ENCODE measurements around the gene MIS12.

Gene MIS12, protein sequence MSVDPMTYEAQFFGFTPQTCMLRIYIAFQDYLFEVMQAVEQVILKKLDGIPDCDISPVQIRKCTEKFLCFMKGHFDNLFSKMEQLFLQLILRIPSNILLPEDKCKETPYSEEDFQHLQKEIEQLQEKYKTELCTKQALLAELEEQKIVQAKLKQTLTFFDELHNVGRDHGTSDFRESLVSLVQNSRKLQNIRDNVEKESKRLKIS

DNA sequence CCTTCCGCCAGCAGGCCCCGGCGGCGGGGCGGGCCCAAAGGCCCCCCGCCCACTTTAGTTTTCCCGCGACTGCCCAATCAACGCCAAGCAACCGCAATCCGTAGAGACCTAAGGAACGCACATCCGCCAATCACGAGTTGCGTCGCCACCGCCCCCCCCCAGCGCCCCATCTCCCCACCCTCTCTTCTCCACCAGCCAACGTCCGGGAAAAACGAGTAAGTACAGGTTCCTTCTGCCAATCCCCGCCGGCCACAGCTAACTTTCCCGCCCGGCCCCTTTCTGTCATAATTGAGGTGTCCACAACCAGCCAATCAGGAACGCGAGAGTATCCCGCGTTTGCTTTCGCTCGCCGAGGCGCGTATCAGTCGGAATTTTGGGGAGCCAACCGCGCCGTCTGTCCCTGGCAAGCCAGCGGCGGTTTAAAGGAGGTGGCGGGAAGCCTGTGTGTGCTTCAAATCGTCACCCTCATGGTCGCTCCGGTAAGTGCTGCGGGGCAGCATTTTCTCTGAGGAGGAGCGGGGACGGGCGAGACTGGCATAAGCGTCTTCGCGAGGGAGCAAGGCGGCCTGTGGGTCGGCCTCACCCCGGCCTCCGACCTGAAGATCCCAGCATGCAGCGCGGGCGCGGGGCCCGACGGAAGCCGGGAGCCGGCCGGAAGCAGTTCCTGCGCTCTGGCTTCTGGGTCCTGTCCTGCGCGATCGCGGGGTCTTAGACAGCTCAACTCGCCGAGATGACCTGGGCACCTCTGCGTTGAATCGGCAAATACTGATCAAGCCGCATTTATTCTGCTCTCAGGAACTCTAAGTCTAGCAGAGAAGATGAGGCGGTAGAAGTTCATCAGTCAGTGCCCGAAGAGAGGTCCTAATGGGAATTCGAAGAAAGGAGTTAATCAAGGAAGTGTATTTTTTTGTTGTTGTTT is at the start of gene MIS12:
MIS12 (plus strand) TSS at position 361 of the 919 bp plus-strand sequence. CDS start 2,297 bp downstream, outside the sequence.
- TF ChIP-seq, protein P1, sequence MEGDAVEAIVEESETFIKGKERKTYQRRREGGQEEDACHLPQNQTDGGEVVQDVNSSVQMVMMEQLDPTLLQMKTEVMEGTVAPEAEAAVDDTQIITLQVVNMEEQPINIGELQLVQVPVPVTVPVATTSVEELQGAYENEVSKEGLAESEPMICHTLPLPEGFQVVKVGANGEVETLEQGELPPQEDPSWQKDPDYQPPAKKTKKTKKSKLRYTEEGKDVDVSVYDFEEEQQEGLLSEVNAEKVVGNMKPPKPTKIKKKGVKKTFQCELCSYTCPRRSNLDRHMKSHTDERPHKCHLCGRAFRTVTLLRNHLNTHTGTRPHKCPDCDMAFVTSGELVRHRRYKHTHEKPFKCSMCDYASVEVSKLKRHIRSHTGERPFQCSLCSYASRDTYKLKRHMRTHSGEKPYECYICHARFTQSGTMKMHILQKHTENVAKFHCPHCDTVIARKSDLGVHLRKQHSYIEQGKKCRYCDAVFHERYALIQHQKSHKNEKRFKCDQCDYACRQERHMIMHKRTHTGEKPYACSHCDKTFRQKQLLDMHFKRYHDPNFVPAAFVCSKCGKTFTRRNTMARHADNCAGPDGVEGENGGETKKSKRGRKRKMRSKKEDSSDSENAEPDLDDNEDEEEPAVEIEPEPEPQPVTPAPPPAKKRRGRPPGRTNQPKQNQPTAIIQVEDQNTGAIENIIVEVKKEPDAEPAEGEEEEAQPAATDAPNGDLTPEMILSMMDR (IDR thresholded peaks at IDR 0.05; ENCODE audit: low read depth, low read length) = no peak
- DNase-seq (ENCODE audit: extremely low read depth, low read depth) = peak; percentile 98

DNA sequence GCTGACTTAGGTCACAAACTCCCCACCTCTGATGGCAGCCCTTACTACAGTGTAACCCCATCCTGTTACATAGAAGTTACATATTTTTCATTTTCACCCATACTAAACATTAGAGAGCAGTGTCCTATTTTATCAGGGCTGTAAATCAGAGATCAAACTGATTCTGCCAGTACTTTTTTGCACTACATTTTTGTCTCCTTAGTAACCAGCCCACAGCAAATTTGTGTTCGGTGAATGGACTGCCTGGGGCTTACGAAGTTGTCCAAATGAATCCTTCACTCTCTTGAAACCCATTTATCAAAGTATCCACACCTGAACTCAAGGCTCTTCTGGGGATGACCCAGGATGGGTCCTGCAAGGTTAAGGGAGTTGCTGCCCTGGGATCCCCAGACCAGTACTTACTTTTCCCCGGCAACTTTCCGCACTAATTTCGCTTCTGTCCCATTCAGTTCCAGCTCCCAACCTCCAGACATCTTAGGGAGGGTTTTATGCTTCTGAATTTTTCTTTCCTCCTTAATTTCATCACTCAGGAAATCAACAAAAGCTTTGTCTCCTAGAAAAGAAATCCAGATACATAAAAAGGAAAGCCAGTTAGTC is 48.5 kb upstream of the MIS12 start:
- DNase-seq (ENCODE audit: extremely low read depth, low read depth) = no peak
- TF ChIP-seq, protein P1 (IDR thresholded peaks at IDR 0.05; ENCODE audit: low read depth, low read length) = no peak

DNA sequence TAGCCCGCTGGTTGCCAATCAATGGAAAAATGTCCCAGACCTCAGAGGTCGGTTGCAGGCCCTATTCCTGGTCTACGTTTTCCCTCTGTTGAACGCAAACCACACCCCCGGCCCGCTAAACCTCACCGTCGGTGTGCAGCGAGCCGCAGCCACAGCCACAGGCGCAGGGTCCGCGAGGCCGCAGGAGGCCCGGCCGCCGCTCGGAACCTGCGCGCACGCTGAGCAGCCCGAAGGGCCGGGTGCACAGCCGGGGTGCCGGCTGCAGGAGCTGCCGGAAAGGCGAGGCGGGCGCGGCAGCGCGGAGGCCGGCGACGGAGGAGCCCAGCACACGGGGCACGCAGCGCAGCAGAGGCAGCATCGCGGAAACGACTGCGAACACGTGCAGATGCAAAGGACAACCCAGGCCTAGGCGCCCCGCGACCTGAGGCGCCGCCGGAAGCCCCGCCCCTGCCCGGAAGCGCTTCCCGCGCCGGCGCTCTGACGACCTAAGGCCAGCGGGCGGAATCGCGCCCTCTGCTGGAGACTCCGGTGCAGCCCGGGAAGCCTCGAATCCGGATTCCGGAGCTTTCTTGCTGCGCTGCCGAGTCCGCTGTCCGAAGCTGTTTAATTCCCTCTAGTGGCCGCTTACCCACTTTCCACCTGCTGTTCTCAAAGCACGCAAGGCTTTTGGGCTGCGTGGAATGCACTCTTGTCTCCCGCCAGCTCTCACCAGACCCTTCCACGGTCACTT is 47.5 kb upstream of the MIS12 start, which contains the start of gene C1QBP:
C1QBP (minus strand) TSS at position 440 of the 730 bp plus-strand sequence; CDS start at position 358, 82 bp downstream.
- peak; percentile 81 for DNase-seq (ENCODE audit: extremely low read depth, low read depth)

DNA sequence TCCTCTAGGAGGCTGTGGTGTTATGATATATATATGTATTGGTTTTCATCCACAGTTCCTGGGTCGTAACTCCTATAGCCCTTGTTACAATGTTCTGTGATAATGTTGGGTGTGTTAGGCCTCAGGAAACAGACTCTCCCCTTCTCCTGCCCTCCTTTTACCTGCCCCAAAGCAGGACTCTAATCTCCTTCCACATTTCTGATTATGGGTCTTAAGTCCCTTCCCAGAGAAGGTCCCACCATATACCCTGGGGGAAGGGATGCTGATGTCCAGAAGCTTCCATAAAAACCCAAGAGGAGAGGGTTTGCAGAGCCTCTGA is 47.0 kb upstream of the MIS12 start:
- DNase-seq (ENCODE audit: extremely low read depth, low read depth) = no peak
- TF ChIP-seq, protein P1 (IDR thresholded peaks at IDR 0.05; ENCODE audit: low read depth, low read length) = no peak

More for the DNA sequence above, 47.5 kb upstream of the MIS12 start, which contains the start of gene C1QBP:
- TF ChIP-seq, protein P1 (IDR thresholded peaks at IDR 0.05; ENCODE audit: low read depth, low read length) = peak; percentile 89

DNA sequence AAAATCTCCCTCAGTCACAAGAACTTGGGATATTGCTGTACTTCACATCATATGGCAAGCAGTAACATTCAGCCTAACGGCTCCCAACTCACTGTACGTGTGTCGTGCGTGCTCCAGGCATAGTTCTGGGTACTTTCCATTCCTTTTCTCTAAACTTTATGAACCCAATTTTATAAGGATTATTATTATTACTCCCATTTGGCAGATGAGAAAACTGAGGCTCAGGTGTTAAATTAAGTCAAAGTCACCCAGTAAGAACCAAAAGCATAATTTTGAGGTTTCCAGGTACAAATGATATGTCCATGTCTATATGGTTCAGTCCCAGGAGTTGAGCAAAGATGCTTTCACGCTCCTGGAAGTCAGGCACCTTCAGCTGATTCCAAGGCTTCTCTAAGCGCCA is 42.6 kb upstream of the MIS12 start:
- TF ChIP-seq, protein P1 (IDR thresholded peaks at IDR 0.05; ENCODE audit: low read depth, low read length) = no peak
- DNase-seq (ENCODE audit: extremely low read depth, low read depth) = no peak

DNA sequence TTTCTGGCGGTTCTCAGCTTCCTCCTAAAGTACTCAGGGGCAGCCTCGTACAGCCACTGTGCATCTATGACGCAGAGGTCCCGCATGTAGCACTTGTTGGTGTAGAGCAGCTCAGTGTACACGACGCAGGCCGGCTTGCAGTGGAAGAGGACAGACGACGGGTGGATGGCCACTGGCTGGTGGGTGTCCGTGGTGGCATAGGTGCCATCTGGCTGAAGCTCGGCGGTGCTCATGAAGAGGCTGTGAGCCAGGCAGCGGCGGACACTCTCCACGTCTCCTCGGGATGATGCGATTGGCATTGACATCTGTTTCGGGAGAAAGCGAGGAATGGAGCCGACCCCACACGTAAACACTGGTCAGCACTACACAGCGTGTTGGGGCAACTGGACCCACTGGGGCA is 42.2 kb upstream of the MIS12 start:
- DNase-seq (ENCODE audit: extremely low read depth, low read depth) = no peak
- TF ChIP-seq, protein P1 (IDR thresholded peaks at IDR 0.05; ENCODE audit: low read depth, low read length) = no peak
